Measurements from ENCODE around the gene CD163. TPM values are rescaled to one million over a fixed set of nuclear protein-coding genes. Genes with fewer than 3 reads are reported as not detected.

The CD163 gene
- total and polyA plus RNA-seq, 3 donors from 2014 or later, result 34.4 to 67.5 (median 36.1) TPM

- Histone ChIP-seq H3K4me3 (no peak overlapping the region), H3K27me3 (no peaks in the 10 kb centered on the region), H3K4me1 (no peaks in the 10 kb centered on the region), H3K9me3 (no peaks in the 10 kb centered on the region), H3K27ac (no peak overlapping the region), H3K36me3 (ENCODE audit: low read depth, missing control alignments) (no peaks in the 10 kb centered on the region)
- 71 to 79% methylated on average over 5 of the region's 5 CpGs for WGBS, 2 donors
- TF ChIP-seq POLR2A (IDR thresholded peaks at IDR 0.05), result no peak
- no peak for DNase-seq
- intact Hi-C loops (cut with DNase I; ENCODE audit: low total_unique reads), result no loop called here
These were observed 20.2 kb downstream of the CD163 start for GRCh38 chr12:7483343-7483742.

- no peaks in the 10 kb centered on the region for H3K27me3 ChIP-seq
- no peaks in the 10 kb centered on the region for H3K9me3 ChIP-seq
- H3K36me3 ChIP-seq (ENCODE audit: low read depth, missing control alignments), result no peaks in the 10 kb centered on the region
- intact Hi-C loops (cut with DNase I; ENCODE audit: low total_unique reads), result no loop called here
- H3K27ac ChIP-seq, result no peak overlapping the region
- no peak for DNase-seq
- TF ChIP-seq, protein P1, sequence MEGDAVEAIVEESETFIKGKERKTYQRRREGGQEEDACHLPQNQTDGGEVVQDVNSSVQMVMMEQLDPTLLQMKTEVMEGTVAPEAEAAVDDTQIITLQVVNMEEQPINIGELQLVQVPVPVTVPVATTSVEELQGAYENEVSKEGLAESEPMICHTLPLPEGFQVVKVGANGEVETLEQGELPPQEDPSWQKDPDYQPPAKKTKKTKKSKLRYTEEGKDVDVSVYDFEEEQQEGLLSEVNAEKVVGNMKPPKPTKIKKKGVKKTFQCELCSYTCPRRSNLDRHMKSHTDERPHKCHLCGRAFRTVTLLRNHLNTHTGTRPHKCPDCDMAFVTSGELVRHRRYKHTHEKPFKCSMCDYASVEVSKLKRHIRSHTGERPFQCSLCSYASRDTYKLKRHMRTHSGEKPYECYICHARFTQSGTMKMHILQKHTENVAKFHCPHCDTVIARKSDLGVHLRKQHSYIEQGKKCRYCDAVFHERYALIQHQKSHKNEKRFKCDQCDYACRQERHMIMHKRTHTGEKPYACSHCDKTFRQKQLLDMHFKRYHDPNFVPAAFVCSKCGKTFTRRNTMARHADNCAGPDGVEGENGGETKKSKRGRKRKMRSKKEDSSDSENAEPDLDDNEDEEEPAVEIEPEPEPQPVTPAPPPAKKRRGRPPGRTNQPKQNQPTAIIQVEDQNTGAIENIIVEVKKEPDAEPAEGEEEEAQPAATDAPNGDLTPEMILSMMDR (IDR thresholded peaks at IDR 0.05), result no peak
- no peak for TF ChIP-seq POLR2A (IDR thresholded peaks at IDR 0.05)
- no peak overlapping the region for H3K4me3 ChIP-seq
- H3K4me1 ChIP-seq, result no peaks in the 10 kb centered on the region
- WGBS, 2 donors, result 44 to 53% methylated on average over 1 of the region's 1 CpG
These were observed 23.8 kb downstream of the CD163 start for GRCh38 chr12:7479771-7480170.

DNA sequence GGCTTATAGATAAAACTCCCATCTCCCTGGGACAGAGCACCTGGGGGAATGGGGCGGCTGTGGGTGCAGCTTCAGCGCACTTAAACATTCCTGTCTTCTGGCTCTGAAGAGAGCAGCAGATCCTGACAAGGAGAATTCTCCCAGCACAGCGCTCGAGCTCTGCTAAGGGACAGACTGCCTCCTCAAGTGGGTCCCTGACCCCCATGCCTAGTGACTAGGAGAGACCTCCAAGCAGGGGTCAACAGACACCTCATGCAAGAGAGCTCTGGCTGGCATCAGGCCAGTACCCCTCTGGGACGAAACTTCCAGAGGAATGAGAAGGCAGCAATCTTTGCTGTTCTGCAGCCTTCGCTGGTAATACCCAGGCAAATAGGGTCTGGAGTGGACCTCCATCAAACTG lies 31.5 kb downstream of the CD163 start:
- WGBS, 2 donors, result 86 to 95% methylated on average over 2 to 6 of the region's 6 CpGs
- intact Hi-C loops (cut with DNase I; ENCODE audit: low total_unique reads), result no loop called here
- H3K4me1 ChIP-seq, result no peaks in the 10 kb centered on the region
- no peaks in the 10 kb centered on the region for H3K27me3 ChIP-seq
- no peak overlapping the region for H3K4me3 ChIP-seq
- no peaks in the 10 kb centered on the region for H3K9me3 ChIP-seq
- no peak for DNase-seq
- TF ChIP-seq, protein P1 (IDR thresholded peaks at IDR 0.05), result no peak
- TF ChIP-seq POLR2A (IDR thresholded peaks at IDR 0.05), result no peak
- H3K36me3 ChIP-seq (ENCODE audit: low read depth, missing control alignments), result no peaks in the 10 kb centered on the region
- no peak overlapping the region for H3K27ac ChIP-seq

DNA sequence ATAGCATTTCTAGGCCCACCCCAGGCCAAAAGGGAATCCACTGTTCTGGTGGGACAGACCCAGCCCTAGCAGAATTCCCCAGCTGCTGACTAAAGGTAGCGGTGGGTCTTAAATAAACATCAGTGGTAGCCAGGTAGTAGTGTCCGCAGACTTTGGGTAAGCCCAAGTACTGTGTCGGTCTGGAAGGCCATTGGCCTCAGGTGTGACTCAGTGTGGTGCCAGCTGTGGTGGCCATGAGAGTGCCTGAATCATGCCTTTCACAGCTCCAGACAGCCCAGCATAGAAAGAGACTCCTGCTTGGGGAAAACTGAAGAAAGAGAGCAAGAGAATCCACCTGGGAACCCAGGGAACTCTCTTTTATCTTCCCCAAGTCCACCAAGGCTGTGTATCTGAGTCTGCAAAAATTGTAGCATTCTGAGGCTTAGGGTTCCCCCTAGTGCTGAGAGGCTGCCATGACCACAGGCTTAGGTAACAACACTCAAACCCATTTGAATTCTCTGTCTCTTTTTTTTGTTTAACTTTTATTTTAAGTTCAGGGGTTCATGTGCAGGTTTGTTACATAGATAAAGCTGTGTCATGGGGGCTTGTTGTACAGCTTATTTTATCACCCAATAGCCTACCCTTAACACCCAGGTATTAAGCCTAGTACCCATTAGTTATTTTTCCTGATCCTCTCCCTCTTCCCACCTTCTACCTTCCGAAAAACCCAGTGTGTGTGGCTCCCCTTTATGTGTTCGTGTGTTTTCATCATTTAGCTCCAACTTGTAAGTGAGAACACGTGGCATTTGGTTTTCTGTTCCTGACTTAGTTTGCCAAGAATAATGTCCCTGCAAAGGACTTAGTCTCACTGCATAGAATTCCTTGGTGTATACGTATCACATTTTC lies 43.0 kb downstream of the CD163 start:
- H3K4me3 ChIP-seq, result no peak overlapping the region
- H3K27ac ChIP-seq, result no peak overlapping the region
- no peaks in the 10 kb centered on the region for H3K4me1 ChIP-seq
- no peaks in the 10 kb centered on the region for H3K9me3 ChIP-seq
- H3K36me3 ChIP-seq (ENCODE audit: low read depth, missing control alignments), result no peaks in the 10 kb centered on the region
- intact Hi-C loops (cut with DNase I; ENCODE audit: low total_unique reads), result no loop called here
- WGBS, 2 donors, result 63 to 69% methylated on average over 7 of the region's 7 CpGs
- TF ChIP-seq, protein P1 (IDR thresholded peaks at IDR 0.05), result peak; percentile 63 to 77 (median 67)
- TF ChIP-seq POLR2A (IDR thresholded peaks at IDR 0.05), result no peak
- DNase-seq, result peak; percentile 79
- no peaks in the 10 kb centered on the region for H3K27me3 ChIP-seq

- intact Hi-C loops (cut with DNase I; ENCODE audit: low total_unique reads), result no loop called here
- WGBS, 2 donors, result 76 to 95% methylated on average over 3 of the region's 3 CpGs
- no peak for TF ChIP-seq POLR2A (IDR thresholded peaks at IDR 0.05)
- TF ChIP-seq, protein P1 (IDR thresholded peaks at IDR 0.05), result no peak
These were observed 43.6 kb downstream of the CD163 start for GRCh38 chr12:7459973-7460372.

More at GRCh38 chr12:7459973-7460372, 43.6 kb downstream of the CD163 start:
- no peaks in the 10 kb centered on the region for H3K4me1 ChIP-seq
- no peak for DNase-seq
- no peaks in the 10 kb centered on the region for H3K36me3 ChIP-seq (ENCODE audit: low read depth, missing control alignments)
- no peak overlapping the region for H3K27ac ChIP-seq
- no peaks in the 10 kb centered on the region for H3K27me3 ChIP-seq
- H3K4me3 ChIP-seq, result no peak overlapping the region
- no peaks in the 10 kb centered on the region for H3K9me3 ChIP-seq

Measured in testis (tissue), 3 donors.